Central memory CD4-positive, alpha-beta T cell (primary cell): ENCODE data around the gene FCGR2B.
A peak's percentile ranks its signal among the peaks of the same experiment; 100 is the strongest.
"Not testable (repeated sequence)": the region's sequence is repeated elsewhere in the genome, so short reads cannot be mapped to it uniquely, and the experiment has no call there.

ENCODE experiments used
- DNase-seq: peaks from one replicate; pipeline ENCODE4 v3.0.0; 2022
- total RNA-seq, 3 experiments: gene quantifications; one replicate each; lab custom pipeline; 2026; lab: John Stamatoyannopoulos, UW

FCGR2B gene
- total RNA-seq: 0 to 0.05 (median 0) reads per million in 3 experiments

DNA sequence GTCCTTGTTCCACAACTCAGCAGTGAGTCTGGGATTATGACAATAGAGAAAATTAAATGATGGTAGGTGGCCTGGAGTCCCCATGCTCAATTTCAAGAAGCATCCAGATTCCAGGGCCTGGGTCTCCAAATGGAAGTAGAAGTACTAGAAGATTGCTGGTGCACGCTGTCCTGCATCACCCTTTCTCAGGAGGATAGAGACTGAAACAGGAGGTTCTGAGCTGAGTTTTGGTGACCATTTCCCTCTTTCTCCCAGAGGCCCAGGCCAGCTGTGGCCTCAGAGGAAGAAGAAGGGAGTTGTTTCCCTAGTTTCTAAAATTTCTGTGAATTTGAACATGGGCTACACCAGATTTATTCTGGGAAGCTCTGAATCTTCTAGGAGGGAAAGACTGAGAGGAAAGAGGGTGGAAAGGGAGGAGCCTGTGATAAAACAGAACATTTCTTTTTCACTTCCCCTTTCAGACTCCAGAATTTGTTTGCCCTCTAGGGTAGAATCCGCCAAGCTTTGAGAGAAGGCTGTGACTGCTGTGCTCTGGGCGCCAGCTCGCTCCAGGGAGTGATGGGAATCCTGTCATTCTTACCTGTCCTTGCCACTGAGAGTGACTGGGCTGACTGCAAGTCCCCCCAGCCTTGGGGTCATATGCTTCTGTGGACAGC, at the start of gene FCGR2B:
Gene FCGR2B (plus strand): TSS at position 460 of the 656 bp plus-strand sequence. CDS start 99 bp downstream, at position 559.
- DNase-seq: not testable (repeated sequence)

DNA sequence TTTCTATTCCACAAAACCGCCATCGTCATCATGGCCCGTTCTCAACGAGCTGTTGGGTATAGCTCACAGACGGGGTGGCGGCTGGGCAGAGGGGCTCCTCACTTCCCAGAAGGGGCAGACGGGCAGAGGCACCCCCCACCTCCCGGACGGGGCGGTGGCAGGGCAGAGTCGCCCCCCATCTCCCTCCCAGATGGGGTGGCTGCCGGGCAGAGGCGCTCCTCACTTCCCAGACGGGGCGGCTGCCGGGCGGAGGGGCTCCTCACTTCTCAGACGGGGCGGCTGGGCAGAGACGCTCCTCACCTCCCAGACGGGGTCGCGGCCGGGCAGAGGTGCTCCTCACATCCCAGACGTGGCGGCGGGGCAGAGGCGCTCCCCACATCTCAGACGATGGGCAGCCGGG, 46.5 kb upstream of the FCGR2B start:
- not testable (repeated sequence) for DNase-seq

DNA sequence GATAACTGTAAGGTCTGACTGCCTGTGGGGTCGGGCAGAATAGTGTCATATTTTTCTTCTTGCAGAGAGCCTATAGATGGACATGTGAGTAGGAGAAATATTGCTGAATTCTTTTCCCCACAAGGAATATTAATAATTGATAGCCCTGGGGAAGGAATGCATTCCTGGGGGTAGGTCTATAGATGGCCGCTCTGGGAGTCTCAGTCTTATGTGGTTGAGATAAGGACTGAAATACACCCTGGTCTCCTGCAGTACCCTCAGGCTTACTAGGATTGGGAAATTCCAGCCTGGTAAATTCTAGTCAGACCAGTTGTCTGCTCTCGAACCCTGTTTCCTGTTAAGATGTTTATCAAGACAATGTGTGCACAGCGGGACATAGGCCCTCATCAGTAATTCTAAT, 44.4 kb upstream of the FCGR2B start:
- not testable (repeated sequence) for DNase-seq

DNA sequence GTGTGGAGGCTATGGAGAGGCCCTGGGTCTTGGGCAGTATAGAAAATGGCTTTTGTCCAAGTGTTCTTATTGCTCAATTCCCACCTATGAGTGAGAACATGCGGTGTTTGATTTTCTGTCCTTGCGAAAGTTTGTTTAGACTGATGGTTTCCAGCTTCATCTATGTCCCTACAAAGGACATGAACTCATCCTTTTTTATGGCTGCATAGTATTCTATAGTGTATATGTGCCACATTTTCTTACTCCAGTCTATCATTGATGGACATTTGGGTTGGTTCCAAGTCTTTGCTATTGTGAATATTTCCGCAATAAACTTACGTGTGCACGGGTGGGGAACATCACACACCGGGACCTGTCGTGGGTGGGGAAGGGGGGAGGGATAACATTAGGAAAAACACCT, 42.5 kb upstream of the FCGR2B start:
- DNase-seq: not testable (repeated sequence)

DNA sequence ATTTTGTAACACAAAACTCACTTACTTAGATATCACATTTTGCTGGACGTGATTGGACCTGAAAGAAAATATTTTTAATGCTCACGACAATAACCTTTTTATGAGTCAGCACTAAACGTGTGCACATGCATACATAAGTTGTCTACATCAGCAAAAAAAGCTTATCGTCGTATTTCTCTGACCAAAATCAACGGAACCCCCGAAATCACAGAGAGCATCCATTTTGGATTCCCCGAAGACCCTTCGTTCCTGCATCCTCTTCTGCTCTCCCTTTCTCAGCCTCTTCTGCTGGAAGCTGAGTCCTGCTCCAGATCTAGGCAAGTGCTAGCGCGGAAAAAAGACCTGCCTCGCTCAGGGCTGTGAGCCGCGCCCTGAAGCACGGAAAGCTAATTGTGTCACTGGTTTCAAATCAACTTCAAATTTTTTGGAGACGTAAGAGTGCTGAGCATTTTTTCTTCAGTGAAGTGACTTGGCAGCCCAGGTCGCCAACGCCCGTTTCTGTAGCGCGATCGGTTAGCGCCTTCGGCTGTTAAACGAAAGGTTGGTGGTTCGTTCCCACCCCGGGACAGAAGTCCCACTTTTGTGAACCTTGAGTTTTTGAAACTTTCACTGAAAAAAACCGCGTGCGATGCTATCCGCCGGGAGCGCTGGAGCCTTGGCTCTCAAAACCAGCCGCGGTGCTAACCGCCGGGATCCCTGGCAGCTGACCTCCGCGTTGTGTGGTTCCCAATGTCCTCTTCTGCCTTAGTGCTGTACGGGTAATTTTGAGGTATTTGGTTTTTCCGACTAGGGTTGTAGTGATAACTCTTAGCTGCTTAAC, 41.6 kb upstream of the FCGR2B start:
- peak; percentile 86 for DNase-seq

DNA sequence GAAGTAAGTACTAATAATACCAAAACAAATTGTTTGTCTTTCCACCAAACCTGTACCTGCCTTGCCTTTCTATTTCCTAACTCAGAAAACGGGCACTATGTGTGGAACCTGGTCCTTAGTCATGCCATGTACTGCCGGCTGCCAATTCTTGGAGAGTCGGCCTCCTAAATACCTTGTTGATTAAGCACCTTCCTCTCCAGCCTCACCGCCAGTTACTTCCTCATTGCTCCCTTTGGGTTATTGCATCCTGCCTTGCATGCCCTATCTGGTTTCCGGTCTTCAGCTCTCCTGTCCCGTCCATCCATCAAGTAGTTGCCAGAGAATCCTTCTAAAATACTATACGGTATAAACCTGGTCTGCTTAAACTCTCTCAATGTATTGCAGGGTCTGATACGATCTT, 40.9 kb upstream of the FCGR2B start:
- not testable (repeated sequence) for DNase-seq

DNA sequence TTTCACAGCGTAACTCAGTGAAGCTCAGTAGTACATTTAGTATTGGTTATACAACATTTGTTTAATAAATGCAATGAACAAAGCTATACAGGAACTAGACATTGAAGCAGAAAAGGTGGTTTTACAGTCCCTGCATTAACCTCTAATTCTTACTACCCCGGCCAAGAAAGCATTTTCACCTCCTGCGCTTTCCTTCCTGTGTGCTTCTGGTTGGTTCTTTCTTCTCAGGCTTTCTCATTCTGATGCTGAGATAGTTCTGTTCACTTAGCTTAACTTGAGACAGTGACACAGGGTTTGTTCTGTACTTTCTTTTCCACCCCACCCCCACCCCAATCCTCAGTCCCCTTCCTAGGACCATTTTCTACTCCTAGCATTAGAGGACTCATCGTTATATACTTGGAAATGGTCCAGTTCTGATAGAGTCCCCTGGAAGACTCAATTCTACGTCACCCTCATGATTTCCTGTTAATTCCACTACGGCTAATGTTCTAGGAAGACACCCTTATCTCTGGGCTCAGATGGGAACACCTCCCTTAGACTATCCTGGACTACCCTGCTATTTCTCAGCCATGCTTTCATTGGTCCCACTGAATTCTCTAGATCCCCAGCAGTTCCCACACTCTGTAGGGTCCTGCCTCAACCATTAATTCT, 39.4 kb upstream of the FCGR2B start:
- DNase-seq: peak; percentile 38

DNA sequence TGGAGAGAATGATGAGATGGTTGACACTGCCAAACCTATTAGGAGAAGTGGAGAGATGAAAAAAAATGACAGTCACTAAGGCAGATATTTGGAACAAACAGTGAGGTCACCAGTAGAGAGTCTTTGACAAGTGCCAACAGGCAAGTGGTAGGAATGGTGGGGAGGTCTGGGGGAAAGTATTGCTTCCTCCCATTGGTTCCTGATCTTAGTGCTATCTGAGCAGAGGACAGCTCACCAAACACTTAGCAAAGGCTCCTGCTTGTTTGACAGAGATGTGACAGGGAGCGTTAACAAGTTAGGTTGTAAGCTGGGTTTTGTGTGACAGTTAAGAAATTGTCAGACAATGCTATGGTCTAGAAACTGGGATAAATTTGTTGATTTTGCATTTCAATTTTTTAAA, 38.3 kb upstream of the FCGR2B start:
- not testable (repeated sequence) for DNase-seq

DNA sequence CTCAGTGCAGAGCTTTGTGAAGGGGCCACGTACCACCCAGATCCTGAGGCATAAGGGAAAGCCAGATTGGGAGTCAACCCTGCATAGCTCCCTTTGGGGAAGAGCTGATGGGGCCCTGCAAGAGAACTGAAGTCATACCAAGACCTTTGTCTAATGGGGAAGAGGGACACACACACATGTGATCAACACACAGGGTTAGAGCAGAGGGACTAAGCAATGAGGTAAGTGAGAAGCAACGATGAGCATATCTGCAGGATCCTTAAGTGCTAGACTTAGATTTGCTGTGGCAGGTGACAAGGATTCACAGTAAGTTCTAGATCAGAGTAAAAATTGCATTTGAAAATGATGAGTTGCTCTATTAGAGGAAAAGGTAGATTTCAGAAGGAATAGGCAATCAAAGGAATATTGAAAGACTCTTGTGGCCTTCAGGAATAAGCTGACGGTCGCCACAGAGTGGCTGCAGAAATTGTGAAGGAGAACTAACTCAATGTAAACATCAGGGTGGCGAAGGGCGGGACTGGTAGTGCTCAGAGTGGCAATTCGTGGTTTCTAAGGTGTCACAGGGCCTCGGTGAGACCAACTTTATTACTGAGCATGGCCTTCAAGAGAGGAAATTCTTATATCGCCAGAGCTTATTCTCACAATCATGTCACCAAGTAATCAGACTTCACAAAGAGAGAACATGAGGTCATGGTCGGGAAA, 36.3 kb upstream of the FCGR2B start:
- not testable (repeated sequence) for DNase-seq

DNA sequence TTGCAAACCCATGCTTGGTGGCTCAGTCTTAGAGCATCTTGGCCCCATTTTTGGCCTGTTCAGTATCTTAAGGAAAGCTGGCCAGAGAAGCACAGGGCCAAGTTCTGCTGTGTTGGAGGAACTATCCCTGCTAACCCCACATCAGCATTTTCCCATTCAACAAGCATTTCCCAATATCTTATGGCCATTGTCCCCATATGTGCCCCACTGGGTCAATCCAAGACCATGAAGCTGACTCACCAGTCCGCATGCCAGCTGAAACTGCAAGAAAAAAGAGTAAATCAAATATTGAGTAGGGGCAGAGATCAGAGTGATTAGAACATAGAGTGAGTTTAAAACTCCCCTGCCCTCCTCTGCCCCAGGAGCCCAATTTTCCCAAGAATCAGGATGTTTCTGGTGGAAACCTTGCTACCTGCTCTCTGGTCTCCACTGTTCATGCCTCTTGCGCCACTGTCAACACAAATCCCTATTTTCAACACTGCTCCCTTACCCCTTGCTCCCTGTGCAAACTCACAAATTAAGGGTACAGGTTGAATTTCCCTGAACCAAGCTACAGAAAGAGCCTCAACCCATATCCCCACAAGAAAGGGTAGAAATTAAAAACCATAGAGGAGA, 32.7 kb upstream of the FCGR2B start:
- not testable (repeated sequence) for DNase-seq

DNA sequence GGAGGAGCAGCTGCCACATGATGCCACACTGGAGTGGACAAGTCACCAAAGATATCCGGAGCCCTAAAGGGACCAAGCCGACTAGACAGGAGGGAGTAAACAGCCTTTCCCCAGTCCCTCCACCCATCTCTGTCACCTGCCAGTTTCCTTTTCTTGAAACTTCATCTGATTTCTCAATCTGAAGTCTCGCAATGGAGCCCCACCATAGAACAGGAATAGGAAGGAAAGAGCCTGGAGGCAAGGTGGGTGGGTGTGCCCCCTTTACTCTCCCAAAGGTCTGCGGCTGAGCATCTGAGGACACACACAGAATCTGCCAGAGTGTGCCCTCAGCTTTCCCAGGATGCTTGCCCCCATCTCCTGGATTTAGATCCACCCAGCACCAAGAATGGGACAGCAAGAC, 31.9 kb upstream of the FCGR2B start, which contains the start of gene FCGR3B:
Gene FCGR3B (minus strand): TSS at position 101 of the 400 bp plus-strand sequence. CDS start 82 bp downstream, at position 19.
- no peak for DNase-seq

DNA sequence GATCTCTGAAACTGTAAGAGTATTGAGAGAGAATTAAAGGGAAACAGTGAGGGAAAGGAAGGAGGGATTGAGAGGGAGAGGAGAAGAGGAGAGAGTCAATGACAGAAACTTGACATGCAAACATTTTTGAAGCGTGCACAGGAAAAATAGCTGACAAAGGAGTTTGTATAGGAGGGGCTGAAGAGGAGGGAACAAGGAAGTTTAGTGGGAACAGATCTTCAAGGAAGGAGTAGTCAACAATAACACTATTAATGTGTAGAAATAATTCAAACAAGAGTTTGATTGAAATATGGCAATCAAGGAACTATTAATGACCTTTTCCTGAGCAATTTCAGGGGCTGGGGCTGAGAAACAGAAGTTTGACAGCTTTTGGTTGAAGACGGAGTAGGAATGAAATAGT, 27.9 kb upstream of the FCGR2B start:
- DNase-seq: not testable (repeated sequence)

DNA sequence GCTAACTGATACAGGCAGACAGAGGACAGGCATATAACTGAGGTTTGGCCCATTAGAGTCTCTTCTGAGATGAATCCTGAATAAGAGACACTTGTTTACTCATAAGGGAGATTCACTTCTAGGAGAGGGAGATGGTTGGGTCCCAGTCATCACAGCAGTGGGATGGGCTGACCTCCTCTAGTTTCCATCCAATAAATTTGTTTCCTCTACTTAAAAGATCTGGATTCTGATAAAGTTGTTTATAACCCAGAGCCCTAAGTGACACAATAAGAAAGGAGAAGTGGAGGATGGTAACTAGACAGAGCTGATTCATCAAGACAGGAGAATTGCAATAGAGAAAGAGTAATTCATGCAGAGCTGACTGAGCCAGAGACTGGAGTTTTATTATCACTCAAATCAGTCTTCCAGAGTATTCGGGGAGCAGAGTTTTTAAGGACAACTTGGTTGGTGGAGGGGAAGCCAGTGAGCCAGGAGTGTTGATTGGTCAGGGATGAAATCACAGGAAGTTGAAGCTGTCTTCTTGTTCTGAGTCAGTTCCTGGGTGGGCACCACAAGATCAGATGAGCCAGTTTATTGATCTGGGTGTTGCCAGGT, 26.7 kb upstream of the FCGR2B start:
- not testable (repeated sequence) for DNase-seq

DNA sequence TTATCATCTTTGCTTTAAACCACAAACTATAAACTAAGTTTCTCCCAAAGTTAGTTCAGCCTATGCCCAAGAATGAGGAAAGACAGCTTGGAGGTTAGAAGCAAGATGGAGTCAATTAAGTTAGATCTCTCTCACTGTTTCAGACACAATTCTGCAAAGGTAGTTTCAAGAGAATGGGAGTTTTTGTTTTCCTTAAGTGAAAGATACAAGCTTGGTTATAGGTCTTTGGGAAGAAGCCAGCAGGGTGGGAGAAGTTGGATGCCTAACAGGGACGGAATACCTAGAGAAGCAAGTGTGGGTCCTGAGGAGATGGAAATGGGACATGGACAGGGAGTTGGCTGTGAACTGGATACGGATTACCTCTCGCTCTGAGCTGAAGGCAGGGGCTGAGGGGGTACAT, 26.0 kb upstream of the FCGR2B start:
- DNase-seq: not testable (repeated sequence)

DNA sequence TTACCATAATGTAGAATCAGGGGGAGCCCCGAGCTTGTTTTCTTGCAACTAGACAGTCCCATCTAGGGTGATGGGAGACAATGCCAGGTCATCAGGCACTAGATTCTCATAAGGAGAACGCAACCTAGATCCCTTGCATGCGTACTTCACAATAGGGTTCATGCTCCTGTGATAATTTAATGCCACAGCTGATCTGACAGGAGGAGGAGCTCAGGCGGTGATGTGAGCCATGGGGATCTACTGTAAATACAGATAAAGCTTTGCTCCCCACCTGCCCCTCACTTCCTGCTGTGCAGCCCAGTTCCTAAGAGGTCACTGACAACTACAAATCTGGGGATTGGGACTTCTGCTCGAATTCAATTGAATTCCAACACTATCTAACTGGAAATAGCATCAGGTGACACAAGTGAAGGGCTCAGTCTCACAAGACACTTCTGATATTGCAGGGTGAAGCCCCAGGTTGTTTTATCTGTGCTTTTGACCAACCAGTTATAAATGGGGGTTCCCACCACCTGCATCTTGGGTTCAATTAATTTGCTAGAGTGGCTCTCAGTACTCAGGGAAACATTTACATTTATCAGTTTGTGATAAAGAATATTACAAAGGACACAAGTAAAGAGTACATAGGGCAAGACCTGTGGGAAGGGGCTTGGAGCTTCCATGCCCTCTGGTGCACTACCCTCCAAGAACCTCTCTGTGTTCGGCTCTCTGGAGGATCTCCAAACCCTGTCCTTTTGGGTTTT, 24.5 kb upstream of the FCGR2B start:
- DNase-seq: not testable (repeated sequence)

DNA sequence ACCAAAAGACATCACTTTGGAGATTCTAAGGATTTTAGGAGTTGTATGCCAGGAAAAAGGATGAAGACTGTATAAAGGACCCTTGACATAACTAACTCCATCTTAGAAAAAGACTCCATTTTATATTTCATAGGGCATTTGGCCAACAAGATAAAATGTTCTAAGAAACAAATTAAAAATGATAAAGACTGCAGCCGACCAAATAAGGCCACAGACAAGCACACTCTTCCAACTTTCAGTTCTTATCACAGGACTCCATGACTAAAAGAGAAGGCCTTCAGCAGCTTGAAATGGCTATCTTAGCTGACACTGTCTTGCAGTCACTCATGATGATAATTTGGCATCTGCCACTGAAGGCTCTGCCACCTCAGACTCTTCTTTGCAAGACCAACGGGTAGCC, 23.7 kb upstream of the FCGR2B start:
- not testable (repeated sequence) for DNase-seq

DNA sequence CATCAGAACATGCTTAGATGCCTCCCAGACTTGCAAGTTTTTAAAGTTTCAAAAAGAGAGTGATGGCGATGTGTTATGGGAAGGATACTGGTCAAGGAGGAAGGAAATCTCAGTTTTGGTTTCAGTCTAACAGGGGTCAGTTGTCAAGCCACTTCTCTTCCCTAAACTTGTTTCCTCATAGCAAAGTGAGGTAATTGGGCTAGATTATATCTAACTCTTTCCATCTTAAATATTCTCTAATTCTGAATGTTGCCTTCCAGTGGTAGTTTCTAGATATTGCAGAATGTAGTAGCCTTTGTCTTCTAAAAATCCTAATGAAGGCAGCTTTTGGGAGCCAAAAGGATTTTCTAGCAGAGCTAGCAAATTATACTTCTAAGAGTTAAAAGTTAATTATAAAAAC, 20.2 kb upstream of the FCGR2B start:
- DNase-seq: not testable (repeated sequence)

DNA sequence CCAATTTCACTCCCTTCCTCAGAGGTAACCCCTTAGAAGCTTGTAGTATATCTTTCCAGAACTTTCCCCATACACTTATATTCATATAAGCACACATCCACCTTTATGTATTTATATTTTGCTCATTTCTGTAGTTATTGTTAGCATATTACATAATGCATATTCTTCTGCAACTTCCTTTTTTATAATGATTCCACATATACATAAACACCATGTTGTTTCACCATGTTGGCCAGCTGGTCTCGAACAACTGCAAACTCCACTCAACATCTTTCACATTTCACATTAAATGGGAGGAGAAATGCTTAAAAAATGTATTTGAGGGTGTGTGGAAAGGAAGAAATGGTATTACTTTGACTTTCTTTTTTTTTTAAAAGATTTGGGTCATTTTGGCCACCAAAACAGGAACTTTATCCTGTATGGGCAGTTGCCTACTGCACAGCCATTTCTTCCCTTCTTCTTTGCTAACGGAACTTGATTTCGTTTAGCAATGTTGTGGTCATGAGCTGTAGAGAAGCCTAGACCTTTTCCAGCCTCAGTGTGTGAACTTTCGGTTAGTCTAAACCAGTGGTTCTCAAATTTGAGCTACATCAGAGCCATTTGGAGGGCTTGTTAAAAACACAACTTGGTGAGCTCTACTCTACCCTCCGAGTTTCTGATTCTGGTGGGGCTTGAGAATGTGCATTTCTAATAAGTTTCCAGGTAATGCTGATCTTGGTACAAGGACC, 19.3 kb upstream of the FCGR2B start:
- DNase-seq: not testable (repeated sequence)

DNA sequence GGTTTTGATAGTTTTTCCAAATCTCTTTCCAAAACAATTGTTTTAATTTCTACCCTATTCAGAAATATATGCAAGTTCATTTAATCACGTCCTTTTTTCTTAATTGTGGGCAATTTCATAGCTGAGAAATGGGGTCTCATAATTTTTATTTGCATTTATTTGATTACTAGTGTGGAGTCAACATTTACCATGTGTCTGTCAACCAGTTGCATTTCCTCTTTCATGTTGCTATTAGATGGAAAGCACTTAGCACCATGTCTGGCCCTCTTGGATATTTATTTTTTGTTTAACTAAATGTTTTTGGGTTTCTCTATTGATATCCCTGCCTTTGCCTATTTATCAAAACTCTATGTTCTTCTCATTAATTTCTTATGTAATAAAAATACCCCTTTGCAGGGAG, 18.1 kb upstream of the FCGR2B start:
- not testable (repeated sequence) for DNase-seq
